HepG2 (cell line): Measurements from ENCODE around the gene ZFP14. TPM values are rescaled to one million over a fixed set of nuclear protein-coding genes. Genes with fewer than 3 reads are reported as not detected.
A peak's percentile ranks its signal among the peaks of the same experiment; 100 is the strongest.

Experiments
- CENPX ChIP-seq: sonication (generic); formaldehyde crosslinking; IDR thresholded peaks from 2 replicates; pipeline ENCODE4 v1.9.0; 2021; ENCODE audit warnings: mild to moderate bottlenecking, missing genetic modification reagents, moderate library complexity
- CREM ChIP-seq, 2 experiments: sonication (generic) in 1 of 2; formaldehyde crosslinking in 1 of 2; IDR thresholded peaks; 2 replicates each; pipeline versions ENCODE4 v1.4.0 to v1.6.1; 2016 to 2020; ENCODE audit warnings: antibody characterized with exemption in 1 of 2, mild to moderate bottlenecking in 1 of 2, missing genetic modification reagents in 1 of 2
- ERF ChIP-seq: IDR thresholded peaks from 2 replicates; pipeline ENCODE4 v1.6.1; 2018; ENCODE audit warnings: missing biosample characterization, missing genetic modification reagents
- HNF4A ChIP-seq: sonication (generic); formaldehyde crosslinking; IDR thresholded peaks from 2 replicates; pipeline ENCODE4 v1.4.0; 2020; ENCODE audit warnings: missing genetic modification reagents
- KDM3A ChIP-seq: IDR thresholded peaks from 2 replicates; pipeline ENCODE4 v1.6.1; 2018; ENCODE audit warnings: low read depth, missing compliant biosample characterization
- PBX3 ChIP-seq: sonication (generic); formaldehyde crosslinking; IDR thresholded peaks from 2 replicates; pipeline ENCODE4 v1.8.1; 2023; ENCODE audit warnings: missing genetic modification reagents, inconsistent platforms, borderline replicate concordance
- PLSCR1 ChIP-seq: sonication (generic); formaldehyde crosslinking; IDR thresholded peaks from 2 replicates; pipeline ENCODE4 v1.5.0; 2020; ENCODE audit warnings: missing genetic modification reagents, mild to moderate bottlenecking, borderline replicate concordance
- POLR2AphosphoS2 ChIP-seq: IDR thresholded peaks from 2 replicates; pipeline ENCODE4 v1.6.1; 2011; ENCODE audit warnings: low read depth, low read length, improper control_type of control experiment
- SIX1 ChIP-seq: sonication (generic); formaldehyde crosslinking; IDR thresholded peaks from 2 replicates; pipeline ENCODE4 v1.4.0; 2020; ENCODE audit warnings: missing genetic modification reagents, borderline replicate concordance
- SMARCE1 ChIP-seq: fragments of 450-650 bp; IDR thresholded peaks from 2 replicates; pipeline ENCODE4 v1.6.1; 2017; ENCODE audit warnings: borderline replicate concordance
- SNAI1 ChIP-seq: sonication (generic); formaldehyde crosslinking; IDR thresholded peaks from 2 replicates; pipeline ENCODE4 v1.5.0; 2020; ENCODE audit warnings: mild to moderate bottlenecking, missing genetic modification reagents, borderline replicate concordance
- SNRNP70 ChIP-seq: fragments of 200-400 bp; formaldehyde crosslinking; IDR thresholded peaks from 2 replicates; pipeline ENCODE4 v1.6.1; 2017; ENCODE audit warnings: mild to moderate bottlenecking, low read depth, low read length, moderate library complexity
- SP1 ChIP-seq, 2 experiments: fragments of 450-650 bp in 1 of 2; sonication (generic) in 1 of 2; formaldehyde crosslinking in 1 of 2; IDR thresholded peaks; 2 replicates each; pipeline versions ENCODE4 v1.4.0 to v1.6.1; 2016 to 2020; ENCODE audit warnings: missing genetic modification reagents in 1 of 2
- SP2 ChIP-seq: sonication (generic); formaldehyde crosslinking; IDR thresholded peaks from 2 replicates; pipeline ENCODE4 v1.5.1; 2020; ENCODE audit warnings: mild to moderate bottlenecking, missing genetic modification reagents
- TCF7 ChIP-seq: sonication (generic); IDR thresholded peaks from 2 replicates; pipeline ENCODE4 v1.6.1; 2016; ENCODE audit warnings: antibody characterized with exemption, low read depth
- ZNF17 ChIP-seq: sonication (generic); formaldehyde crosslinking; IDR thresholded peaks from 2 replicates; pipeline ENCODE4 v1.5.0; 2020; ENCODE audit warnings: mild to moderate bottlenecking, missing genetic modification reagents
- ZNF280B ChIP-seq: sonication (generic); formaldehyde crosslinking; IDR thresholded peaks from 2 replicates; pipeline ENCODE4 v1.5.0; 2020; ENCODE audit warnings: missing genetic modification reagents, mild to moderate bottlenecking, borderline replicate concordance
- ZNF460 ChIP-seq: sonication (generic); formaldehyde crosslinking; IDR thresholded peaks from 2 replicates; pipeline ENCODE4 v1.5.1; 2020; ENCODE audit warnings: missing genetic modification reagents, mild to moderate bottlenecking, borderline replicate concordance
- ZNF672 ChIP-seq: sonication (generic); formaldehyde crosslinking; IDR thresholded peaks from 2 replicates; pipeline ENCODE4 v1.8.1; 2022; ENCODE audit warnings: missing genetic modification reagents
- ZNF674 ChIP-seq: sonication (generic); formaldehyde crosslinking; IDR thresholded peaks from 2 replicates; pipeline ENCODE4 v1.5.0; 2020; ENCODE audit warnings: low read depth, mild to moderate bottlenecking, missing genetic modification reagents
- ZNF891 ChIP-seq: sonication (generic); formaldehyde crosslinking; IDR thresholded peaks from 2 replicates; pipeline ENCODE4 v1.5.0; 2020; ENCODE audit warnings: mild to moderate bottlenecking, missing genetic modification reagents
- polyA plus RNA-seq, 8 experiments: library from polyadenylated mRNA; depleted of rRNA in 3 of 8; stranded (reverse) in 7 of 8; unstranded in 1 of 8; fragments of >200 nt; fragmentation: Illumina TruSeq in 4 of 8; extraction: Trizol in 4 of 8; gene quantifications; 2 replicates each; pipeline versions ENCODE4 v1.2.1 to v1.2.3, GENCODE V29; 2011 to 2016; ENCODE audit warnings: low read depth in 4 of 8, missing spikeins in 1 of 8, mixed read lengths in 1 of 8; ENCODE audit not compliant: insufficient read depth in 1 of 8
- total RNA-seq, 5 experiments: library from RNA; depleted of rRNA; stranded (reverse); fragments of >200 nt; fragmentation: Illumina TruSeq; extraction: Trizol; gene quantifications; 2 replicates each; pipeline ENCODE4 v1.2.3, GENCODE V29; 2016; ENCODE audit warnings: low read depth in 1 of 5
- TF ChIP-seq, protein P1 (sequence below): sonication (generic); formaldehyde crosslinking; IDR thresholded peaks from 2 replicates; pipeline ENCODE4 v1.4.0; 2020; ENCODE audit warnings: missing genetic modification reagents, borderline replicate concordance
- TF ChIP-seq, protein P2 (sequence below): sonication (generic); formaldehyde crosslinking; IDR thresholded peaks from 2 replicates; pipeline ENCODE4 v1.9.0; 2021; ENCODE audit warnings: missing genetic modification reagents, borderline replicate concordance

Gene ZFP14
- total and polyA plus RNA-seq, 2 of the 13 experiments (the other 11 are each of a cell fraction or from before 2014, with no cell fraction given), result 2.0 to 5.0 TPM

DNA sequence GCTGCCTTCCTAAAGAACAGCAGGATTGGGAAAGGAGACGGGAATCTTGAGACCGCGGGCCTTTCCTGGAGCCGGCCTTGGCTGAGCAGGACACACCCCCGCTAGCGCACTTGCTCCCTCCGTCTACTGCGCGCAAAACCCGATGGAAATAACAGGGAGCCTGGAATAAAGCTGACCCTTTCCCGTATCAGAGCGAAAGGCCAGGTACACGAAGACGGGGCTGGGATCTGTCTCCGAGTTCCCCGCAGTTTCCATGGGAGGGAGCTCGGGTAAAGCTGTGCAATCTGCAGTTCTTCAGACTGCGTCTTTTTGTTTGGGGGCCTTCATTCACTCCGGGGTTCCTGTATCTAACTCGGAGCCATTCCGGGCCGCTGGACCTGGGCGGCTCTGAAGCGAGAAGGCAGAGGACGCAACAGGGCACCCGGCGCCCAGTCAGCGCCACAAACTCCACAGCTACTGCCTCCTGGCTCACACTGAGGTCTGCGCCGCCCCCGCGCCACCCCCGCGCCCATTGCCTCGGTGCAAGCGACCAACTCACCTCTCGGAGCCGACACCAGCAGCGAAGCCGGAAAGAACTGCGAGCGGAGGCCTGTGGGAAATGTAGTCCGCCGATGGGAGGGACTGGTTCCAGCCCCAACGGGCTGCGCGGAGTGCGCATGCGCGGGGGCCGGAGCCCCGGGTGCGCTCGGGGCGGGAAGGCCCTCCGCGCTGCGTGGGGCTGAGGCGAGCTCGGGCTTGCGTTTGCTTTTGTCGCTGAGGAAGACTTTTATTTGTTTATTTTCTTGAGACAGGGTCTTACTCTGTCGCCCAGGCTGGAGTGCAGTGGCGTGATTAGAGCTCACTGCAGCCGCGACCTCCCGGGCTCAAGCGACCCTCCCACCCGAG is at the start of gene ZFP14 (continued):
- TF ChIP-seq ZNF280B (peak; percentile 69; the same call in 1 of the 2 replicates), CREM (IDR thresholded peaks at IDR 0.05) (peak; percentile 78), CREM (CRISPR knock-in tag; IDR thresholded peaks at IDR 0.05) (no peak), HNF4A (CRISPR knock-in tag) (peak; percentile 39; the same call in 1 of the 2 replicates), KDM3A (peak; percentile 78), ZNF674 (CRISPR knock-in tag) (no peak), SMARCE1 (no peak), ZNF891 (CRISPR knock-in tag) (peak; percentile 42; the same call in 1 of the 2 replicates), TCF7 (no peak), ERF (peak; percentile 80; the same call in 1 of the 2 replicates), SIX1 (CRISPR knock-in tag) (no peak), ZNF672 (no peak), ZNF460 (CRISPR knock-in tag) (peak; percentile 67; the same call in 1 of the 2 replicates), POLR2AphosphoS2 (no peak), SP2 (no peak), SNAI1 (CRISPR knock-in tag) (0 out of 2 replicates have a peak, but pooled peaks have one; percentile 65), SP1 (IDR thresholded peaks at IDR 0.05) (no peak), SP1 (CRISPR knock-in tag; IDR thresholded peaks at IDR 0.05) (0 out of 2 replicates have a peak, but pooled peaks have one; percentile 7), PLSCR1 (CRISPR knock-in tag) (no peak), PBX3 (CRISPR knock-in tag) (peak; percentile 29; the same call in 1 of the 2 replicates), SNRNP70 (no peak), ZNF17 (CRISPR knock-in tag) (no peak), CENPX (CRISPR knock-in tag) (no peak)
- TF ChIP-seq, protein P1, sequence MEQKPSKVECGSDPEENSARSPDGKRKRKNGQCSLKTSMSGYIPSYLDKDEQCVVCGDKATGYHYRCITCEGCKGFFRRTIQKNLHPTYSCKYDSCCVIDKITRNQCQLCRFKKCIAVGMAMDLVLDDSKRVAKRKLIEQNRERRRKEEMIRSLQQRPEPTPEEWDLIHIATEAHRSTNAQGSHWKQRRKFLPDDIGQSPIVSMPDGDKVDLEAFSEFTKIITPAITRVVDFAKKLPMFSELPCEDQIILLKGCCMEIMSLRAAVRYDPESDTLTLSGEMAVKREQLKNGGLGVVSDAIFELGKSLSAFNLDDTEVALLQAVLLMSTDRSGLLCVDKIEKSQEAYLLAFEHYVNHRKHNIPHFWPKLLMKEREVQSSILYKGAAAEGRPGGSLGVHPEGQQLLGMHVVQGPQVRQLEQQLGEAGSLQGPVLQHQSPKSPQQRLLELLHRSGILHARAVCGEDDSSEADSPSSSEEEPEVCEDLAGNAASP (CRISPR knock-in tag), result no peak
- TF ChIP-seq, protein P2, sequence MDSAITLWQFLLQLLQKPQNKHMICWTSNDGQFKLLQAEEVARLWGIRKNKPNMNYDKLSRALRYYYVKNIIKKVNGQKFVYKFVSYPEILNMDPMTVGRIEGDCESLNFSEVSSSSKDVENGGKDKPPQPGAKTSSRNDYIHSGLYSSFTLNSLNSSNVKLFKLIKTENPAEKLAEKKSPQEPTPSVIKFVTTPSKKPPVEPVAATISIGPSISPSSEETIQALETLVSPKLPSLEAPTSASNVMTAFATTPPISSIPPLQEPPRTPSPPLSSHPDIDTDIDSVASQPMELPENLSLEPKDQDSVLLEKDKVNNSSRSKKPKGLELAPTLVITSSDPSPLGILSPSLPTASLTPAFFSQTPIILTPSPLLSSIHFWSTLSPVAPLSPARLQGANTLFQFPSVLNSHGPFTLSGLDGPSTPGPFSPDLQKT (CRISPR knock-in tag), result 0 out of 2 replicates have a peak, but pooled peaks have one; percentile 67
